ENCODE measurements around the gene NUDCD3.

Gene NUDCD3

DNA sequence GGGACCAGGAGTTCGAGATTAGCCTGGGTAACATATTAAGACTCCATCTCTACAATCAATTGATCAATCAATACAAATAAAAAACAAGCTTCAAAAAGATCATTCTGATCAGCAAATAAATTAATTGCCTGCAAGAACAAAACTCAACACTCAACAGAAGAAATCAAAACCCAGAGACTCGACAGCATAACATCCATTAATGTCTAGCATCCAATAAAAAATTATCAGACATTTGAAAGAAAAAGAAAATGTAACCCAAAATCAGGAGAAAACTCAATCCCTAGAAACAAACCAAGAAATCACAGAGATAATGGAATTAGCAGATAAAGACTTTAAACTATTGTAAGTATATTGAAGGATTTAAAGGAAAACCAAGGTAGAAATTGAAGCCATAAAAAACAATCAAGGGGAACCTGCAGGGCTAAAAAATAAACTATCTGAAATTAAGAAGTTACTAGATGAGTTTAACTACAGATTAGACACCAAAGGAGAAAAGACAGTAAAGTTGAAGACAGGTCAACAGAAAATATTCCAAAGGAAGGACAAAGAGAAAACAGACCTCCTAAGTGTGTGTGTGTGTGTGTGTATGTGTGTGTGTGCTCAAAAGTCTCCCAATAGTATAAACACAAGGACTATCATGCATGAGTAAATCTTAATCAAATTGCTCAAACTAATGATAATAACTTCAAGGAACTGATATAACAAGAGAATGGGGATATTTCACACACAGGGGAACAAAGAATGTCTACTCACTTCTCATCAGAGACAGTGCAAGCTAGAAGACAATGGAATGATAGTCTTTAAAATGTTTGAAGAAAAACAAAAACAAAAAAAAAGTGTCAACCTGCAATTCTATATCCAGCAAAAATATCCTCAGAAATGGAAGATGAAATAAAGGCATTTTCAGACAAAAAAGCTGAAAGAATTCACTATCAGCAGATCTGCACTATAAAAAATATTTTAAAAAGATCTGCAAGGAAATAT is 7.7 kb downstream of the NUDCD3 start:
- DNase-seq (ENCODE audit: low read depth, low spot score), result no peak

DNA sequence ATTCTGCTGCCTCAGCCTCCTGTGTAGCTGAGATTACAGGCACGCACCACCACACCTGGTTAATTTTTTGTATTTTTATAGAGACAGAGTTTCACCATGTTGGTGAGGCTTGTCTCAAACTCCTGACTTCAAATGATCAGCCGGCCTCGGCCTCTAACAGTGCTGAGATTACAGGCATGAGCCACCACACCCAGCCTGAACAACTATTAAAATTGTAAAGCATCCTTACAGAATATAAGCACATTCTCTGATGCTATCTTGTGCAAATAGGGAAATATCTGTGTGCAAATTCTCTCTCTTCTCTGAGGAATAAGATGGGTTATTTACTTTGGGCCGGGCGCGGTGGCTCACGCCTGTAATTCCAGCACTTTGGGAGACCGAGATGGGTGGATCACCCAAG is 12.5 kb downstream of the NUDCD3 start:
- DNase-seq (ENCODE audit: low read depth, low spot score), result no peak

DNA sequence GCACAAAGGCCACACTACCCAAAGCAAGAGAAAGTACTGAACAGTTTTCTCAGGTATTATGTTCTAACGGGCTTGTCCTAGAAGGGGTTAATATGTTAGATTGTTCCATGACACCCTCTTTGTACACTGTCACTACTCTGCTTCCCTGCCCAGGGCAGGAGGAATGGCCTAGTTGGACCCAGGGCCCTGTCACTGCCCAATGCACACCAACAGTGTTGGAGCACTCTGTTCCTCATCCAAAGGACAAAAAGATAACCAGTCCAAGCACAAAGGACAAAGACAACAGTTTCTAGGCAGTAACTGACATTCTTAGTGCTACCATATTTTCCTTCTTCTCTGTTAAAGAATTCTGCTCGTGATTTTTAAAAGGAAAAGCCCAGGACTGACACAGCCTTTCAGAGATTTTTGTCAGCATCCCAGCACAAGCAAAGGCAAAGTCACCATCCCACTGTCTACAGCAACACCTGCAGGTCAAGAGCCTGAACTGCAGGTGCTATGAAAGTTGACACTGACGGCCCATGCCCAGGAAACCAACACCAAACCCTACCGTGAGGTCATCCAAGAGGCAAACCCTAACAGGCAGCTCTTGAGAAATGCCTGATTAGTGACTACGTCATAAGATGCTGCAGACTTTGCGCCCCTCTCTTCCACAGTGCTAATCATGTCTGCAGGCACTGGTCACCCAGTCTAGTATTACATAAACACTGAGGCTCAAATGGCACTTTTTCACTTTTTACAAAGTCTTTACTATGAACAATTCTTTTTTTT is 13.2 kb downstream of the NUDCD3 start:
- DNase-seq (ENCODE audit: low read depth, low spot score), result no peak

DNA sequence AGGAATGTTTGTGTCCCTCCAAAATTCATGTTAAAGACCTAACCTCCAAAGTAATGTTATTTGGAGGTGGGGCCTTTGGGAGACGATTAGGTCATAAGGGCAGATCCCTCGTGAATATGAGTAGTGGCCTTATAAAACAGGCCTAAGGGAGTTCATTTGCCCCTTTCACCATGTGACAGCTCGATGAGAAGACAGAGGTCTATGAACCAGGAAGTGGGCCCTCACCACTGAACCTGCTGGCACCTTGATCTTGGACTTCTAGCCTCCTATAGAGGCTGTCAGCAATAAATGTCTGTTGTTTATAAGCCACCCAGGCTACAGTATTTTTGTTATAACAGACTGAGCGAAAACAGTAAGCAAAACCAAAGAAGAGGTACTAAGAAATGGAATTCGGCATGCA is 14.1 kb downstream of the NUDCD3 start:
- no peak for DNase-seq (ENCODE audit: low read depth, low spot score)

DNA sequence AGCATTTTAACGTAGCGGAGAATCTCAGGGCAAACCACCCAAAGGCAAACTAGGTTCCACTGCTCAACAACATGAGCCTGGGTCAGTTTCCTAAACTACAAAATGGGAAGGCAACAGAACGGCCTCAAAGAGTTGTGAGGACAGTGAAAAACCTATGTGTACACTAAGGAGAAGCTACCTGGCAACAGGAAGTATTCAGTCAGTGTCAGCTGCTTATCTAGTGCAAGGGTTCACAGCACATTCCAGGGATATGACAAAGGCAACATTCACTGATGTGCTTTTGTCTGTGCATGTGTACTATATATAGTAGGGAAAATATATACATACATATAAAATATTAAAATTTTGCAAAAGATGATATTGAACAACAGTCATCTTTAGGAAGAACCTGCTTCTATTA is 17.2 kb downstream of the NUDCD3 start:
- no peak for DNase-seq (ENCODE audit: low read depth, low spot score)

DNA sequence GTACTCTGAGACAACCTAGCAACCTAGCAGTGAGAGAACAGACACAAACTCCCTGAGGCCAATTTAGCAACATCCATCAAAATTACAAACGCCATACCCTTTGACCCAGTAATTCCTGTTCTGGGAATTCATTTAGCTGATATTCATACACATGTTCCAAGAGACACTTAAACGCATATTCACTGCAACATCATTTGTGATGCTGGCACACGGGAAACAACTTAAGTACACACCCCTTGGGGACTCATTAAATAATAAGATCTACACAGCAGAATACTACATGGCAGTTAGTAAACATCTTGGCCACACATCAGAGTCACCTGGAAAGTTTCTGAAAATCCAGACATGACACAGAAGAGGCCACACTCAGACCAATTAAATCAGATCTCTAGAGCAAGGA is 17.6 kb downstream of the NUDCD3 start:
- DNase-seq (ENCODE audit: low read depth, low spot score), result no peak

DNA sequence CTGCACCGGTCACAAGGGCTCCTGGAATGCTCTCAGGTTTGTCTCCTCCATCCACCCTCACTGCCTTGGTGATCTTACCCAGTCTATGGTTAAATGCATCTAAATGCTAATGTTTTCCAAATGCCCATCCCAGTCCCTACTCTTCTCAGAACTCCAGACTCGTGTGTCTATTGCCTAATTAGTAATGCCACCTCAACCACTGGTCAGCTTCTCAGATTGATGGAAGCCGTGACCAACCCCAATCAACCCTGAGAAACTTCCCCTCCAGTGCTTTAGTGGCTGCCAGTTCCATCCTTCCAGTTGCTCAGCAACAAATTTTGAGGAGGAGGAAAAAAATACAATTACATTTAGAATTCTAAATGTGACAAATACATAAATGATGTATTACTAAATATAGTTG is 18.6 kb downstream of the NUDCD3 start:
- DNase-seq (ENCODE audit: low read depth, low spot score), result no peak

DNA sequence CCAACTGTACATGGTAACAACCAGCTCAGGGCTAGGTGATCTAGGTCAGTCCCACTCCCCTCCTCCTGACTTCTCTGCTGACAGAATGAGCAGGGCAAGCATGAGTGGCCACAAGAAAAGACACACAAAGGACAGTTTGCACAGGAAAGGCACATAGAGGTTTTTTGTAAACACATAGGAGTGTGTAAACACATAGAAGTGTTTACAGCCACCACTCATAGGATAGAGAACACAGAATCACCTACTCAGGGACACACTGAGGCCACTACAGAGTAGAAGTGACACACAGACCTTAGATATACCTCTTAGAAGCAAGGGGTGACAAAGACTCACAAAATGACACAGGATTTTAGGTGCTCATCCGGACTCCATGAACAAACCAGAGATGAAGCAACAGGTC is 19.0 kb downstream of the NUDCD3 start:
- DNase-seq (ENCODE audit: low read depth, low spot score), result no peak

DNA sequence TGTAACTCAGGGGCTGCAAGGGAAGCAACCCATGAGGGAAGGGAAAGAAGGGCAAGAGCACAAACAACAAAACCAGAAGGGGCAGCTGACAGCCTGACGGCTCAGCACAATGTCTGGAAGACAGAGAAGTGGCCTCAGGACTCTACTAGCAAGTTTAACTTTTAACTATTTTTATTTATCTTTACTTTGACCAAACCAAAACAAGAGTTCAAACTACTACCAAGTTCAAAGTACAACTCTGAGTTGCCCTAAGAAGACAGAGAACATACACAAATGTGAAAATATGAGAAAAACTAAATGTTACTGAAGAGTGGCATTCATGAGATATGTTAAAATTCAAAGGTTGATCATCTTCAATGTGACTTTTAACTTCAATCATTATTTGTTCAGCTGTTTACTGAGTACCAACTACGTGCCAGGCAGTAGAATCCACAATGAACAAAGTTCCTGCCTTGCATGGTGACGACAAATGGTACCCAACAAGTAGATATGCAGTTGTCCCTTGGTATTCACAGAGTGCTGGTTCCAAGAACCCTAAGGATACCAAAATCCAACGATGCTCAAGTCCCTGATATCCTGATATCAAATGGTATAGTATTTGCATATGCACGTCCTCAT is 19.7 kb downstream of the NUDCD3 start:
- DNase-seq (ENCODE audit: low read depth, low spot score), result no peak

DNA sequence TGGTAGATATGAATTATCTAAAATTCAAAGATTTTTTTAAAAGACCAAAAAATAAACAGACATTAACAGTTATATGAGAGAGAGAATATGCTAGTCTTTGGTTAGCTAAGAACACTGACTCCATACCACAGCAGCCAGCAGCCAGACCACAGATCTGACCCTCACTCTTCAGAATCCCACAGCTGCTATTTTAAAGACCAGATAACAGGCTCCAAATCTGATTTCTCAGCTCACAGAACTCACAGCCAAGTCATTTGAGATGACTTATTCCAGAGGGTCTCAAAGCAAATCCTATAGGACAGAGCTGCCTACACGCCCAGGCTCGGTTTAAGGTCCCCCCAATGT is 20.4 kb downstream of the NUDCD3 start:
- DNase-seq (ENCODE audit: low read depth, low spot score), result no peak

DNA sequence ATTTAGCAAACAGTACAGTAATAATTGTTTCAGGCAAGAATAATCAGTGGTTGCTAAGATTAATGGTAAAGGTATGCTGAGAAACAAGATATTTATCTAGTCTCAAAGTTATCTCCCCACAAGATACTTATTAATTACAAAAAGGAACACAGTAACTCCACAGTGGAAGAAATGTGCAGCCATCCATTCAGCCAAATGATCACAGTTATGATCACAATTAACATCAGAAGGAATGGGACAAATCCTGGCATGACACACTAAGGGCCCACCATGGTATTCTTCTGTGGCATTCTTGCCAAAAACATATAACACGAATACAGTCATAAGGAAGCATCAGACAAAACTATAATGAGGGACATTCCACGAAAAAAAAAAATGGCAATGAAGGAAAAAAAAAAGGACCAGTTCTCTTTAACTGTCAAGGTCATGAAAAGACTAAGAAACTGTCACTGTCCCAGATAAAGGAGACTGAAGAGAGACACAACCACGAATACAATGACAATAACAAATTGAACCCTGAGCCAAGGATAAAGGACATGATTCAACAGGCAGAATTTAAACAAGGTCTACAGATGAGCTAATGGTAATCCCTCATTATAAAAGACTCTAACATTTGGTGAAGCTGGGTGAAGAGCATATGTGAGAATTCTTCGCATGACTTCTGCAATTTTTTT is 20.9 kb downstream of the NUDCD3 start:
- DNase-seq (ENCODE audit: low read depth, low spot score), result no peak

DNA sequence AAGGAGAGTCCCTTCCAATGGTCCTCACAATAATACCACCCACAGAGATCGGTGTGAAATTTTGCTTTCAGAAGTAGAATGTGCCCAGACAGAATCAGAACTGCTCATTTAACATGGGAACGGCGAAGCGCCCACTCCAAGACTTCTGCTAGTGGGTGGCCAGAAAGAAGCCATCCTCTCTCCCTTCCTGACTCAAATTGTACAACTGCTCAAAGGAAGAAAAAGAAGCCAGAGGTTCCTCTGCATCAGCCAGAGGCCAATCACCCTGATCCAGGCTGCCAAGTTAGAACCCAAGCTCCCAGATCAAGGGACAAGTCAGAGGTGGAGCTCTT is 23.3 kb downstream of the NUDCD3 start:
- no peak for DNase-seq (ENCODE audit: low read depth, low spot score)

DNA sequence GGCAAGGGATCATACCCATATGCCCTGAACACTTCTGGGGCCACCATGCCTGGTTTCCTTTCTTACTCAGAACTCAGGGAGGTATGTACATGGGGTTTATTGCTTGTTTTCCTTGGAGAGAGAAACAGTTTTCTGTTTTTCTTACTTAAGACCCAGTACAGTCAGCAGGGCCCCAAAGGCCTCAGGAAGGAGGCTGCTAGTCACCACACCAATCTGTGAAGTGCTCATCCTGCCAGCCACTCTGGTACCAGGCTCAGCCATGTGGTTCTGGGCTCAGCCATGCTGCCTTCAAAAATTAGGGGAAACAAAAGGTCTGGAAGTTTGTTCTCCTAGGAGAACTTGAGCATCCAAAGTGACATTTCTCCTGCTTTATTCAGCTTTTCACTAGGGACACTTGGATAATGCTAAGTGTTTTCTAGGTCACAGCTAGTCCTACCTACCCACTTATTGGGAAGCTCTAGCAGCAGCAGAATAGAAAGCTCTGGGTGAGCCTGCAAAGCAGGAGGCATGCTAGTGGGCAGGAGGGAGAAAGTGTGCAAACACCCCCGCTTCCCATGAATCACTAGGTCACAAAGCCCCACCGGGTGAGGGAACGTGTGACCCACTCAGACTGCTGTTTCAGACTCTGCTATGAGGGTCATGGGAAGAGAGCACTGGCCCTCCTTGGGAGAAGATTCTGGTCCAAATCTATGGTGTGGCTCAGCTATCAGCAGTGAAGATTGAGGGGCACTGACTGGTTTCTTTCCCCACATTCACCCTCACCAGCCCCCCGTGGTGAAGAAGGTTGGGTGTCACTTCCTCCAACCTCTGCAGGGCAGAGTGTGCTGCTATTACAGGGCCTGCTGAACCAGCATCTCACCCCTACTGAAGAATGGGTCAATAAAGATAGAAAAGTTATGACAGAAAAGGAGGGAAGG is 23.9 kb downstream of the NUDCD3 start:
- DNase-seq (ENCODE audit: low read depth, low spot score), result no peak

DNA sequence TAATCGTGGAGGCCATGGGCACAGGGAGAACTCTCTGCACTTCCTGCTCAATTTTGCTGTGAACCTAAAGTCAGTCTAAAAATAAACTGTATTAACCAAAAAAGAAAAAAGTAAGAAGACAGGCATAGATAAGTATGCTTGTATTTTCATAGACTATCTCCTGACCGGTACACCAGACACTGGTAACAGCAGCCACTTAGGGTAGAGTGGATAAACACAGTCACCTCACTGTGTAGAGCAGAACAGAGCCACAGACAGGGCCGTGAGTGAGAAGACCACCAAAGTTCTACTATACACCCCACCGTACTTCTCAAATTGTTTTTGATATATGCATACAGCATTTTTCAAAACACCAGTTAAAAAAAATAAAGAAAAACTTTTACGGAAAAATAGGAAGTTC is 25.0 kb downstream of the NUDCD3 start:
- DNase-seq (ENCODE audit: low read depth, low spot score), result no peak

DNA sequence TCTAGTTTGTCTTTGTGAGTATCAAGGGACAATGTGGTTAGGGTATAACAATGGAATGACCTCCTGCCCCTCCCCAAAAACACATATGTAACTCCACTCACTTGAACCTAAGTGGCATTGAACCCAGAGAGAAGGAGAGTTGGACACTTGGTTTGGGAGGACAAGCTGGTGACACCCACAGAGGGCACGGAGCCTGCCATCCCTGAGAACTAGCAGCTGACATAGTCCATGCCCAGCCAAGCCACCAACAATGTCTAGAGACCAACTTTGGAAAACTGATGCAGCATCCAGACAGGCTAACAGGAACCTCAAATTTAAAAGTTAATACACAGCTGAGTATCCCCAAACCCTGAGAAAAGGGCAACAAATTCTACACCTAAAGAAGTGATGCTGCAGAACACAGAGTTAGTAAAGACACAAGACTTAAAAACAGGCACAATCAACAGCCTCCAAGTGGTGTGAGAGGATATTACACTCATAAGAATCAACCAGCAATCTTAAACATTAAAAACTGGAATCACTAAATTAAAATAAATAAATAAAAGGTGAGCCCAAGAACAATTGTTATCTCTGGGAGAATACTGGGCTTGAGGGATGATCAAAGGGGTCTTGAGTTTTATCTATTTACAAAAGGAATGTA is 27.2 kb downstream of the NUDCD3 start:
- no peak for DNase-seq (ENCODE audit: low read depth, low spot score)

DNA sequence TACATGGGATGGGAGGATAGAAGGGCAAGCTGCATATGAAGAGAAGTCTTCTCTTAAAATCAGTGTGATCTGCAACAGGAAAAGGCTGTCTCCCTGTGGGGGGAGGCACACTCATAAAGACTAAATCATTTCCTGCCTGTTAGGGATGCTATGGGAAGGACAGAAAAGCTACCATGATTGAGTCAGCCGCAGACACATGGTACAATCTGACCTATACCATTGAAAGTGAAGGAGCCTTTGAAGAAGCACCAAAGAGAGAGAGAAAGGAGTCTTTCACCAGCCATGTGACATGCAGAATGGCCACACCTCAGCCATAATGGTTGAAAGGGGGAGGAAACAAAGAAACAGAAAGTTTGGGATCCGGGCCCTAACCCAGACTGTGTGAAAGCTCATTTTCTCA is 29.1 kb downstream of the NUDCD3 start:
- DNase-seq (ENCODE audit: low read depth, low spot score), result no peak

DNA sequence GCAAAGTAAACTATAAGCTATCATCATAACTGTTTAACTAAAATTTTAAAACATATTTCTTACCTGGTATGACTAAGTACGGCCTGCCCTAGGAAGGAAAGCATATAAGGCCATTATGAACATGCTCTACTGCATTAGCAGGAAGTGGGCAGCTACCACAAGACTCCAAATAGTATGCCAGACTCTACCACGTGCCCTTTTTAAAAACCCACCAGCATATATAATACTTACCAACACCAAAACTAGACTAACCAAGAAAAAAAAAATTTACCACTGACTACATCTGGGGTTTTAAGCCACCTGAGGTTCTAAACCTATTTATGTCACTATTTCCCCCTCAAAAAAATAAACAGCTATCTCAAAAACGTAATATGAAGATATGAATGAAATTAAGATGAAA is 30.1 kb downstream of the NUDCD3 start:
- DNase-seq (ENCODE audit: low read depth, low spot score), result no peak

DNA sequence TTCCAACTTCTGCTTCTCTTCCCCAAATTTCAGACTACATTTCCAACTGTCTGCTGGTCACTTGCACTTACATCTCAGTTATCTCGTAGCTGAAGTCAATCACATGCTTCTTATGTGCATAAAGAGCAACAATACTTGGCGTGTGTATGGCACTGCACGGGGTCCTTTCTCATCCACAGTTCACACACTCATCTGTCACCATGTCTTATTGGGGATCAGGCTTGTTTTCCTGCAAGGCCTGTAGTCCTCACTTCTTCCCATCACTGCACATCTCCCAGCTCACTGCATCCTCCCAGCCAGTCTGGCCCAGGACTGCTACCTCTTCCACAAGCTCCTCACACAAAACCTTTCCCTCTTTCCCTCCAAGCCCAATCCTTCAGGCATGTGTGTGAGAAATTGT is 35.3 kb downstream of the NUDCD3 start:
- no peak for DNase-seq (ENCODE audit: low read depth, low spot score)

DNA sequence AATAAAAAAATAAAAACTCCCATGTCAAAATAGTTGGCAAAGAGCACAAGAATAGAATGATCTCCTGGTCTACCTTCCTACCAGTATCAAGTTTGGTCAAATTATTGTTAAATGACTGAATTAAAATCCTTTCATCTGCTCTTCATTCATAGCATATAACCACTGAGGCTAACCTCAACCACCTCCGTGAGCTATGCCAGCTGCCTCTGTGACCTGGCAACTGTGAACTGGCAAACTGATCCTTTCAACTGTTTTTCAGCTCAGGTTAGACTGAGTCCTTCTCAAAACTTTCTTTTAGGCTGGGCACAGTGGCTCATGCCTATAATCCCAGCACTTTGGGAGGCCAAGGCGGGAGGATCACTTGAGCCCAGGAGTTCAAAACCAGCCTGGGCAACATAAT is 36.1 kb downstream of the NUDCD3 start:
- DNase-seq (ENCODE audit: low read depth, low spot score), result no peak

DNA sequence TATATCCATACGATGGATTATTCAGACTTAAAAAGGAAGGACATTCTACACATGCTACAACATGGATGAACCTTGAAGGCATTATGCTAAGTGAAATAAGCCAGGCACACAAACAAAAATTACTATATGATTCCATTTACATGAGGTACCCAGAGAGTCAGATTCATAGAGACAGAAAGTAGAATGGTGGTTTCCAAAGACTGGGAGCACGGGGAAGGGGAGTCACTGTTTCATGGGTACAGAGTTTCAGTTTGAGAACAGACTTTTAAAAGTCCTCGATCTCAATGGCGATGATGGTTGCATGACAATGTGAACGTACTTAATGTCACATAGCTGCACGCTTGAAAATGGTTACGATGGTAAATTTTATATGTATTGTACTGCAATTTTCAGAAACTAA is 39.3 kb downstream of the NUDCD3 start:
- DNase-seq (ENCODE audit: low read depth, low spot score), result no peak

DNA sequence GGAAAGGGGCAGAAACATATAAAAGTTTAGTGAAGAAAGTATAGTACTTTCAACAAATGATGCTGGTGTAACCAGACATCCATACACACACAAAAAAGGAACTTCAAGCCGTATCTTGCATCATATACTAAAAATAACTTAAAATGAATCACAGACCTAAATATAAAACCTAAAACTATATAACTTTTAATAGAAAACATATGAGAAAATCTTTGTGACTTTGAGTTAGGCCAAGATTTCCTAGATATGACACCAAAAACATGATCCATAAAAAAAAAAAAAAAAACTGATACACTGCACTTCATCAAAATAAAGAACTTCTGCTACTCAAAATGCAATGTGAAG is 40.9 kb downstream of the NUDCD3 start:
- DNase-seq (ENCODE audit: low read depth, low spot score), result no peak

Measured in smooth muscle cell of the brain vasculature (primary cell).